IMR-90 (cell line): ENCODE results near the gene DDX59. TPM values are rescaled to one million over a fixed set of nuclear protein-coding genes. Genes with fewer than 3 reads are reported as not detected.

Source experiments
- ATAC-seq: fragments of 200-7000 bp; cut with Tn5 transposase; 2 replicates; pipeline ENCODE4 v1.9.1; 2020; ENCODE audit warnings: low read depth, mild to moderate bottlenecking, moderate library complexity
- Bru-seq: library from RNA; stranded (reverse); fragments of 400-500 nt; gene quantifications from one replicate; lab custom pipeline; 2021; lab: Mats Ljungman, UMichigan
- BruChase-seq, 2 experiments: library from RNA; stranded (reverse); fragments of 400-500 nt; gene quantifications; one replicate each; lab custom pipeline; 2021; lab: Mats Ljungman, UMichigan
- BruUV-seq: library from RNA; stranded (reverse); fragments of 400-500 nt; replicated peaks from 2 replicates; lab custom pipeline; 2021; lab: Mats Ljungman, UMichigan
- CTCF ChIA-PET: fragments of 300-600 bp; formaldehyde crosslinking; extraction: SDS; loops from one replicate; lab custom pipeline; 2021; ENCODE audit warnings: antibody characterized with exemption; lab: Yijun Ruan, JAX
- POLR2A ChIA-PET: fragments of 300-600 bp; sonication (Branson Sonifier 250); formaldehyde crosslinking; loops from one replicate; lab custom pipeline; 2022; ENCODE audit warnings: antibody characterized with exemption; ENCODE audit not compliant: unreplicated experiment; lab: Charles Lee
- DNase-seq: peaks from one replicate; pipeline ENCODE4 v3.0.0; 2013
- H2AFZ ChIP-seq: replicated peaks from 2 replicates; pipeline ENCODE3; 2013; ENCODE audit warnings: low read length, mild to moderate bottlenecking; ENCODE audit not compliant: poor library complexity
- H2AK5ac ChIP-seq: 2 replicates; pipeline ENCODE4 v1.6.1; 2013; ENCODE audit warnings: low read depth, low read length, inconsistent platforms
- H2AK9ac ChIP-seq: replicated peaks from 2 replicates; pipeline ENCODE3; 2013; ENCODE audit warnings: mild to moderate bottlenecking, low read depth, low read length, moderate library complexity; ENCODE audit not compliant: poor library complexity
- H2BK120ac ChIP-seq: 2 replicates; pipeline ENCODE4 v1.6.1; 2013; ENCODE audit warnings: low read depth, low read length, inconsistent platforms
- H2BK15ac ChIP-seq: 3 replicates; pipeline ENCODE4 v1.6.1; 2013; ENCODE audit warnings: low read depth, low read length, inconsistent platforms
- H2BK20ac ChIP-seq: 2 replicates; pipeline ENCODE4 v1.6.1; 2013; ENCODE audit warnings: low read depth, mild to moderate bottlenecking, inconsistent platforms, low read length, moderate library complexity
- H2BK5ac ChIP-seq: 2 replicates; pipeline ENCODE4 v1.6.1; 2013; ENCODE audit warnings: mild to moderate bottlenecking, low read depth, low read length, inconsistent platforms; ENCODE audit not compliant: poor library complexity, severe bottlenecking
- H3K14ac ChIP-seq: replicated peaks from 2 replicates; pipeline ENCODE4 v1.6.1; 2013; ENCODE audit warnings: low read depth, low read length, inconsistent platforms
- H3K18ac ChIP-seq: 2 replicates; pipeline ENCODE4 v1.6.1; 2013; ENCODE audit warnings: low read depth, low read length, control low read depth
- H3K23ac ChIP-seq: 2 replicates; pipeline ENCODE4 v1.6.1; 2013; ENCODE audit warnings: low read depth, low read length, inconsistent platforms
- H3K27ac ChIP-seq: 2 replicates; pipeline ENCODE4 v1.5.1; 2013; ENCODE audit warnings: mild to moderate bottlenecking, control low read depth, low read length; ENCODE audit not compliant: insufficient read depth
- H3K27me3 ChIP-seq: 2 replicates; pipeline ENCODE4 v1.6.1; 2013; ENCODE audit warnings: low read length; ENCODE audit not compliant: control insufficient read depth, insufficient read depth
- H3K36me3 ChIP-seq: 2 replicates; pipeline ENCODE4 v1.6.1; 2013; ENCODE audit warnings: low read length, mixed read lengths; ENCODE audit not compliant: control insufficient read depth, insufficient read depth
- H3K4ac ChIP-seq: 2 replicates; pipeline ENCODE4 v1.6.1; 2013; ENCODE audit warnings: low read depth, low read length, inconsistent platforms
- H3K4me1 ChIP-seq: 2 replicates; pipeline ENCODE4 v1.6.1; 2013; ENCODE audit warnings: low read length, mixed read lengths; ENCODE audit not compliant: control insufficient read depth, insufficient read depth
- H3K4me2 ChIP-seq: 2 replicates; pipeline ENCODE4 v1.6.1; 2013; ENCODE audit warnings: low read depth, mild to moderate bottlenecking, control low read depth, low read length, moderate library complexity
- H3K4me3 ChIP-seq: 2 replicates; pipeline ENCODE4 v1.5.1; 2013; ENCODE audit warnings: low read depth, mild to moderate bottlenecking, control low read depth, low read length, moderate library complexity; ENCODE audit not compliant: insufficient read depth
- H3K56ac ChIP-seq: 2 replicates; pipeline ENCODE4 v1.6.1; 2013; ENCODE audit warnings: low read length, inconsistent platforms; ENCODE audit not compliant: insufficient read depth; ENCODE audit errors: extremely low read depth
- H3K79me1 ChIP-seq, 2 experiments: 2 replicates each; pipeline ENCODE4 v1.6.1; 2013; ENCODE audit warnings: low read length in 2 of 2, inconsistent platforms in 1 of 2, low read depth in 1 of 2
- H3K9ac ChIP-seq: 2 replicates; pipeline ENCODE4 v1.6.1; 2013; ENCODE audit warnings: low read depth, low read length, control low read depth
- H3K9me1 ChIP-seq: 2 replicates; pipeline ENCODE4 v1.6.1; 2013; ENCODE audit warnings: low read length, inconsistent platforms; ENCODE audit not compliant: insufficient read depth
- H3K9me3 ChIP-seq: 2 replicates; pipeline ENCODE4 v1.6.1; 2013; ENCODE audit warnings: low read length; ENCODE audit not compliant: control insufficient read depth, insufficient read depth
- H4K20me1 ChIP-seq: 2 replicates; pipeline ENCODE4 v1.6.1; 2013; ENCODE audit warnings: low read length, inconsistent platforms; ENCODE audit not compliant: insufficient read depth
- H4K5ac ChIP-seq: 2 replicates; pipeline ENCODE4 v1.6.1; 2013; ENCODE audit warnings: mild to moderate bottlenecking, low read depth, low read length, control low read depth
- H4K8ac ChIP-seq, 2 experiments: 2 replicates each; pipeline ENCODE4 v1.6.1; 2013; ENCODE audit warnings: low read depth in 2 of 2, low read length in 2 of 2, control low read depth in 1 of 2, inconsistent platforms in 1 of 2
- H4K91ac ChIP-seq: 2 replicates; pipeline ENCODE4 v1.6.1; 2013; ENCODE audit warnings: low read depth, low read length, inconsistent platforms; ENCODE audit not compliant: insufficient read depth
- BHLHE40 ChIP-seq: fragments of 150-350 bp; IDR thresholded peaks from 2 replicates; pipeline ENCODE4 v1.6.1; 2016; ENCODE audit warnings: mild to moderate bottlenecking, low read depth, low read length
- CEBPB ChIP-seq: IDR thresholded peaks from 2 replicates; pipeline ENCODE4 v1.6.1; 2012; ENCODE audit warnings: low read depth, low read length, improper control_type of control experiment
- CHD1 ChIP-seq: IDR thresholded peaks from 2 replicates; pipeline ENCODE4 v1.6.1; 2012; ENCODE audit warnings: low read depth, low read length, improper control_type of control experiment
- FOS ChIP-seq: fragments of 150-350 bp; IDR thresholded peaks from 2 replicates; pipeline ENCODE4 v1.6.1; 2016; ENCODE audit warnings: low read depth, low read length
- MAFK ChIP-seq: IDR thresholded peaks from 2 replicates; pipeline ENCODE4 v1.6.1; 2012; ENCODE audit warnings: low read depth, low read length, improper control_type of control experiment
- MAZ ChIP-seq: IDR thresholded peaks from 2 replicates; pipeline ENCODE4 v1.6.1; 2012; ENCODE audit warnings: low read depth, mild to moderate bottlenecking, low read length, improper control_type of control experiment, moderate library complexity, borderline replicate concordance
- MXI1 ChIP-seq: IDR thresholded peaks from 2 replicates; pipeline ENCODE4 v1.6.1; 2012; ENCODE audit warnings: low read depth, mild to moderate bottlenecking, low read length, moderate library complexity, borderline replicate concordance
- NFE2L2 ChIP-seq: fragments of 150-350 bp; IDR thresholded peaks from 2 replicates; pipeline ENCODE4 v1.6.1; 2016; ENCODE audit warnings: low read depth, mild to moderate bottlenecking, low read length
- POLR2A ChIP-seq: IDR thresholded peaks from 2 replicates; pipeline ENCODE4 v1.6.1; 2012; ENCODE audit warnings: mild to moderate bottlenecking, low read depth, low read length
- RAD21 ChIP-seq: IDR thresholded peaks from 2 replicates; pipeline ENCODE4 v1.6.1; 2012; ENCODE audit warnings: low read length, improper control_type of control experiment
- RCOR1 ChIP-seq: IDR thresholded peaks from 2 replicates; pipeline ENCODE4 v1.6.1; 2012; ENCODE audit warnings: mild to moderate bottlenecking, low read length, improper control_type of control experiment; ENCODE audit not compliant: insufficient replicate concordance
- SMC3 ChIP-seq: fragments of 150-350 bp; IDR thresholded peaks from 2 replicates; pipeline ENCODE4 v1.6.1; 2016; ENCODE audit warnings: low read depth, mild to moderate bottlenecking, antibody characterized with exemption, low read length, moderate library complexity
- WGBS, 2 experiments: methylation state at CpG; one replicate each; pipeline versions ENCODE4 v1.1.5 to v1.1.7; 2013; ENCODE audit warnings: missing lambda C conversion rate in 2 of 2; ENCODE audit not compliant: insufficient read length in 1 of 2; ENCODE audit errors: extremely low coverage in 2 of 2; 5-methylcytosine and 5-hydroxymethylcytosine counted together
- dilution Hi-C: fragments of 300-500 bp; cut with HindIII; formaldehyde crosslinking; loops from one replicate; pipeline ENCODE4 v1.14.3; 2018; ENCODE audit warnings: low sequenced_read_pairs; ENCODE audit not compliant: unreplicated experiment
- in situ Hi-C: fragments of 300-500 bp; cut with MboI; formaldehyde crosslinking; loops from 3 replicates; pipeline ENCODE4 v1.14.3; 2019; ENCODE audit warnings: low sequenced_read_pairs, inconsistent platforms, mixed read lengths
- intact Hi-C: fragments of 100-400 bp; cut with micrococcal nuclease; formaldehyde crosslinking; loops from 2 replicates; pipeline ENCODE4 v1.10.0; 2022
- long read RNA-seq: library from polyadenylated mRNA; unstranded; transcript quantifications from one replicate; pipeline ENCODE4 v2.0.0, GENCODE V29; 2021; ENCODE audit not compliant: unreplicated experiment
- polyA plus RNA-seq, 3 experiments: library from polyadenylated mRNA; depleted of rRNA; stranded (reverse); fragments of >200 nt; gene quantifications; 2 replicates each; pipeline ENCODE4 v1.2.3, GENCODE V29; 2012; ENCODE audit warnings: low replicate concordance in 1 of 3
- total RNA-seq: library from RNA; depleted of rRNA; stranded (reverse); fragments of >200 nt; gene quantifications from 2 replicates; pipeline ENCODE4 v1.2.3, GENCODE V29; 2012; rRNA removed
- TF ChIP-seq, protein P1 (sequence below): fragments of 150-350 bp; IDR thresholded peaks from 2 replicates; pipeline ENCODE4 v1.6.1; 2016; ENCODE audit warnings: low read depth, mild to moderate bottlenecking, low read length, moderate library complexity, borderline replicate concordance

Gene DDX59
- total RNA-seq (9.1 and 11.1 TPM in 2 replicates), polyA plus RNA-seq (2012; rRNA removed) (6.8 and 8.6 TPM in 2 replicates), Bru-seq, nascent RNA (percentile 63 among the genes with signal in this experiment), BruChase-seq, experiment 1, labeled RNA remaining after a 6-hour chase (percentile 61 among the genes with signal in this experiment), BruChase-seq, experiment 2, labeled RNA remaining after a 2-hour chase (percentile 54 among the genes with signal in this experiment)
- 2.1 and 3.2 TPM in 2 replicates for polyA plus RNA-seq (2012; cell fraction: cytosol; rRNA removed)
- 1.5 and 10.5 TPM in 2 replicates for polyA plus RNA-seq (2012; cell fraction: nucleus; rRNA removed; ENCODE audit: low replicate concordance)
- long read RNA-seq, transcript DDX59-201 (8 exons, 2,289 nt), result major isoform, 10 of 18 reads
- long read RNA-seq, partial matches to known transcripts, result 3 of 18 reads
- long read RNA-seq, other reads (novel, unspliced or antisense), result 5 of 18 reads

DNA sequence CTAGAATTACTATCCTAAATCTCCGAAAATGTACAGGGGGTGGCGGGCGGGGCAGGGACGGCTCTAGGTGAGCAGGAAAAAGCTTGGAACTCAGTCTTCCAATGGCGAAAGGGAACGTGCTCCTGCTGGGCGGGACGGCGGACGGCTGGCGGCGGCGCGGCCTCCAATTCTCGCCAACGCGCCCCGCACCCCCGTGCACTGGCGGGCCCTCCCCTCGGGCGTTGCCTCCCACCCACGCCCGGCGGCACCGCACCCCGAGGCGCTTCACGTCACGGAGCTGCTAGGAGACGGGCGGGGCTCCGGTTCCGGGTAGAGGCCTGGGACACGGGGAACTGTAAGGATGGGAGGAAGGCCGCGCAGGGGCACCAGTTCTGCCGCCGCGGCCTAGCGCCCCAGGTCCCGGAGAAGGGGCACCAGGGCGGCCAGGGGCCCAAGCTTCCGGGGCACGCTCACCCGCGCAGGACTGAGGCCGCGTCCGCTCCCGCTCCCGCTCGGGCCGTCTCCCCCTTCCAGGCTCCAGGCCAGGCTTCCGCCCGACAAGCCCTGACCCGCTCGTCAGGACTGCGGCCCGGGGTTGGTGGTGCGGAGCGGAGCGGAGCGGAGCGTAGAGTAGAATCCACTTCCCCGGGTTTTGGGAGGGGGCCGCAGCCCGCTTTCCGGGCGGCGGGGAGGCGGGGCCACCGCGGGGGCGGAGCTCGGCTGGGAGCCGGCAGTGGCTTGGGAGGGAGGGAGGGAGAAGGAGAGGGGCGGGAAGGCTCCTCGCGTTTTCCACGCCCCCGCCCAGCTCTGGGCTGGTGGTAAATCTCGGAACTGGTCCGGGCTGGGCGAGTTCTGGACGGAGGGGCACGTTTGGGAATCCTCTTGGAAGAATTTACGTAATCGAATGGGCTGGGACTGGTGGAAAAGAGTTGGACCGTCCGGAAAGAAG is at the start of gene DDX59:
Gene DDX59, minus strand, starts transcription at position 594 of the 928 bp plus-strand sequence. CDS start 3,167 bp downstream, outside the sequence.
- Histone ChIP-seq H3K4me2 (peak within 1 kb of the TSS; percentile 95), H3K27me3 (no peaks in the 10 kb centered on the region), H3K4ac (peak within 1 kb of the TSS; percentile 96), H4K20me1 (no peaks in the 10 kb centered on the region), H3K36me3 (peaks cover 4% of the 10 kb centered on the region; the same call in 1 of the 2 replicates), H4K8ac (peak within 1 kb of the TSS; percentile 53 to 95), H2BK20ac (no peak within 1 kb of the TSS), H2BK5ac (peak within 1 kb of the TSS; percentile 93), H3K79me1 (peaks cover 15 to 37% of the 10 kb centered on the region in 2 experiments), H2AFZ (peak within 1 kb of the TSS; percentile 94), H3K9me3 (no peaks in the 10 kb centered on the region), H2BK120ac (peak within 1 kb of the TSS; percentile 74), H2AK5ac (peak within 1 kb of the TSS; percentile 76), H3K14ac (peak within 1 kb of the TSS; percentile 96), H4K5ac (peak within 1 kb of the TSS; percentile 79), H3K4me3 (peak within 1 kb of the TSS; percentile 76), H3K27ac (peak within 1 kb of the TSS; percentile 87), H3K56ac (peak within 1 kb of the TSS; percentile 89), H2AK9ac (peak within 1 kb of the TSS; percentile 98), H3K9ac (peak within 1 kb of the TSS; percentile 90), H3K4me1 (peaks cover 3% of the 10 kb centered on the region; the same call in 1 of the 2 replicates), H3K18ac (peak within 1 kb of the TSS; percentile 87), H3K23ac (peak within 1 kb of the TSS; percentile 83), H3K9me1 (no peaks in the 10 kb centered on the region), H2BK15ac (peak within 1 kb of the TSS; percentile 46; the same call in 1 of the 3 replicates), H4K91ac (peak within 1 kb of the TSS; percentile 97)
- no TSS peak for BruUV-seq
- dilution Hi-C loops (no loop called here), in situ Hi-C loops (no loop called here), intact Hi-C loops (loop anchor here (1.0 to 5.0 kb wide), 3 partner anchors 70 to 133 kb away; no protein-coding TSS in a partner anchor)
- ChIA-PET CTCF (interaction anchor here (0.5 to 1.1 kb wide), 6 partner anchors 36 to 134 kb away, joined by 3 to 6 read pairs (median 3); no protein-coding TSS in a partner anchor), POLR2A (interaction anchor here (0.5 to 1.7 kb wide), 7 partner anchors 10 to 103 kb away, joined by 3 to 11 read pairs (median 3); partner anchors contain the start of gene CAMSAP2)
- WGBS, 2 experiments, result 0% methylated on average over 44 of the region's 91 CpGs; no CpG with 5 or more reads in 1 of the 2 experiments
- ATAC-seq, result peak; percentile 91
- DNase-seq, result peak; percentile 96
- TF ChIP-seq CHD1 (peak; percentile 97), FOS (no peak), MAFK (no peak), SMC3 (no peak), RCOR1 (no peak), MAZ (peak; percentile 91; the same call in 1 of the 2 replicates), BHLHE40 (peak; percentile 82), MXI1 (peak; percentile 57; the same call in 1 of the 2 replicates), POLR2A (peak; percentile 97), RAD21 (no peak; the same call in 1 of the 2 replicates), NFE2L2 (no peak), CEBPB (peak; percentile 76)
- TF ChIP-seq, protein P1, sequence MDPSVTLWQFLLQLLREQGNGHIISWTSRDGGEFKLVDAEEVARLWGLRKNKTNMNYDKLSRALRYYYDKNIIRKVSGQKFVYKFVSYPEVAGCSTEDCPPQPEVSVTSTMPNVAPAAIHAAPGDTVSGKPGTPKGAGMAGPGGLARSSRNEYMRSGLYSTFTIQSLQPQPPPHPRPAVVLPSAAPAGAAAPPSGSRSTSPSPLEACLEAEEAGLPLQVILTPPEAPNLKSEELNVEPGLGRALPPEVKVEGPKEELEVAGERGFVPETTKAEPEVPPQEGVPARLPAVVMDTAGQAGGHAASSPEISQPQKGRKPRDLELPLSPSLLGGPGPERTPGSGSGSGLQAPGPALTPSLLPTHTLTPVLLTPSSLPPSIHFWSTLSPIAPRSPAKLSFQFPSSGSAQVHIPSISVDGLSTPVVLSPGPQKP, result no peak
